ENCODE results near the gene BICD1. TPM values are rescaled to one million over a fixed set of nuclear protein-coding genes. Genes with fewer than 3 reads are reported as not detected.

BICD1 gene
- total and polyA plus RNA-seq, 4 donors = 6.1 to 22.9 (median 12.8) TPM

DNA sequence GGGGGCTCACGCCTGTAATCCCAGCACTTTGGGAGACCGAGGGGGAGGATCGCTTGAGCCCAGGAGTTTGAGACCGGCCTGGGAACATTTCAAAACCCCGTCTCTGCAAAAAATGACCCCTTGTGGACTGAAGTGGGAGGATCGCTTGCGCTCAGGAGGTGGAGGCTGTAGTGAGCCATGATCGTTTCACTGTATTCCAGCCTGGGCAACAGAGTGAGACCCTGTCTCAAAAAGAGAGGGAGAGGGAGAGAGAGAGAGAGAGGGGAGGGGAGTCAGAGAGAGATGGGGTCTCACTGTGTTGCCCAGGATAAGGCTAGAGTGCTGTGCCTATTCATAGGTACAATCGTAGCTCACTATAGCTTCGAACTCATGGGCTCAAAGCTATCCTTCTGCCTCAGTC lies 295.5 kb downstream of the BICD1 start:
- H3K27ac ChIP-seq (ENCODE audit: low read depth in 1 of 2, low read length in 1 of 2) = no peak overlapping the region
- no peak for DNase-seq
- TF ChIP-seq, protein P1, sequence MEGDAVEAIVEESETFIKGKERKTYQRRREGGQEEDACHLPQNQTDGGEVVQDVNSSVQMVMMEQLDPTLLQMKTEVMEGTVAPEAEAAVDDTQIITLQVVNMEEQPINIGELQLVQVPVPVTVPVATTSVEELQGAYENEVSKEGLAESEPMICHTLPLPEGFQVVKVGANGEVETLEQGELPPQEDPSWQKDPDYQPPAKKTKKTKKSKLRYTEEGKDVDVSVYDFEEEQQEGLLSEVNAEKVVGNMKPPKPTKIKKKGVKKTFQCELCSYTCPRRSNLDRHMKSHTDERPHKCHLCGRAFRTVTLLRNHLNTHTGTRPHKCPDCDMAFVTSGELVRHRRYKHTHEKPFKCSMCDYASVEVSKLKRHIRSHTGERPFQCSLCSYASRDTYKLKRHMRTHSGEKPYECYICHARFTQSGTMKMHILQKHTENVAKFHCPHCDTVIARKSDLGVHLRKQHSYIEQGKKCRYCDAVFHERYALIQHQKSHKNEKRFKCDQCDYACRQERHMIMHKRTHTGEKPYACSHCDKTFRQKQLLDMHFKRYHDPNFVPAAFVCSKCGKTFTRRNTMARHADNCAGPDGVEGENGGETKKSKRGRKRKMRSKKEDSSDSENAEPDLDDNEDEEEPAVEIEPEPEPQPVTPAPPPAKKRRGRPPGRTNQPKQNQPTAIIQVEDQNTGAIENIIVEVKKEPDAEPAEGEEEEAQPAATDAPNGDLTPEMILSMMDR (IDR thresholded peaks at IDR 0.05; ENCODE audit: control extremely low read depth, extremely low read depth) = no peak
- H3K9ac ChIP-seq (ENCODE audit: insufficient read depth in 1 of 2, low read length in 2 of 2) = no peak overlapping the region
- no peak overlapping the region for H3K4me3 ChIP-seq
- WGBS, 2 donors = 96% methylated on average over 10 of the region's 10 CpGs
- H3K9me3 ChIP-seq (ENCODE audit: control insufficient read depth in 4 of 4, insufficient read depth in 3 of 4, low read length in 3 of 4) = no peaks in the 10 kb centered on the region
- peaks cover 0 to 16% (median 9%) of the 10 kb centered on the region in 3 donors for H3K27me3 ChIP-seq (ENCODE audit: control insufficient read depth in 3 of 3, insufficient read depth in 3 of 3, low read length in 2 of 3)
- H3K4me1 ChIP-seq (ENCODE audit: control insufficient read depth in 5 of 5, insufficient read depth in 5 of 5, low read length in 5 of 5) = peaks cover 0 to 8% (median 0%) of the 10 kb centered on the region in 5 donors
- ATAC-seq (ENCODE audit: insufficient read depth, low FRiP score) = no peak
- H3K36me3 ChIP-seq (ENCODE audit: control insufficient read depth in 4 of 4, insufficient read depth in 4 of 4, low read length in 4 of 4) = no peaks in the 10 kb centered on the region

DNA sequence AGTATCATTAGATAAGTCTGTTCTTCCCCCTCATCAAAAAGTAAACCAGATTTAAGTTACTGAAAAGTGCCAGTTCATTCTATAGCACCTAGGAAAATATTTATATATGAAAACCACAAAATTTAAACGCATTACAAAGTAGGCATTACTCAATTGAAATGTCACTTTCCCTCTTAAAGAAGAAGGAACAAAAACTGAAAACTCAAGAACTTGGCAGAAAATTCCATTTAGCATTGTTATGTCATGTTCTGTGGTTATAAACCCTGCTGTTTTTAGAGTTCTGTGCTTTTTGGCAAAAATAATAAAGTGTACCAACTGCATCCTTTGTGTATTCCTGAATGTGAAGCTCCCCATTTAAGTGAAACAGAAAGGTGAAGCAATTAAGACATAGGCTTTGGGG lies 296.3 kb downstream of the BICD1 start:
- DNase-seq = no peak

DNA sequence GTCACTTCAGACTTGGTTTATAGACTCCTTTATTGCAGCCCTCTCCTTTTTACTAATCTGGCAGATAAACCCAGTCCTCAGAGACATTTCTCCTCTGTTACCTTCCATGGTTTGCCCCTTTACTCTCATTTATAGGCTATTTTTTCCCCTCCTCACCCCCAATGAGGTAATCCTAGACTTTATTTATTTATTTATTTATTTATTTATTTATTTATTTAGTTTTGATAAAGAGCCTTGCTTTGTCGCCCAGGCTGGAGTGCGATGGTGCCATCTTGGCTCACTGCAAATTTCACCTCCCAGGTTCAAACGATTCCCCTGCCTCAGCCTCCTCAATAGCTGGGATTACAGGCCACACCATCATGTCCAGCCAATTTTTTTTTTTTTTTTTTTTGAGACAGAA lies 301.1 kb downstream of the BICD1 start:
- no peak for ATAC-seq (ENCODE audit: insufficient read depth, low FRiP score)
- no peak overlapping the region for H3K27ac ChIP-seq (ENCODE audit: low read depth in 1 of 2, low read length in 1 of 2)
- H3K4me3 ChIP-seq = no peak overlapping the region
- H3K27me3 ChIP-seq (ENCODE audit: control insufficient read depth in 3 of 3, insufficient read depth in 3 of 3, low read length in 2 of 3) = no peaks in the 10 kb centered on the region
- H3K4me1 ChIP-seq (ENCODE audit: control insufficient read depth in 5 of 5, insufficient read depth in 5 of 5, low read length in 5 of 5) = no peaks in the 10 kb centered on the region
- TF ChIP-seq, protein P1 (IDR thresholded peaks at IDR 0.05; ENCODE audit: control extremely low read depth, extremely low read depth) = no peak
- no peaks in the 10 kb centered on the region for H3K36me3 ChIP-seq (ENCODE audit: control insufficient read depth in 4 of 4, insufficient read depth in 4 of 4, low read length in 4 of 4)
- DNase-seq = no peak
- H3K9ac ChIP-seq (ENCODE audit: insufficient read depth in 1 of 2, low read length in 2 of 2) = no peak overlapping the region
- 90 to 100% methylated on average over 3 of the region's 3 CpGs for WGBS, 2 donors
- H3K9me3 ChIP-seq (ENCODE audit: control insufficient read depth in 4 of 4, insufficient read depth in 3 of 4, low read length in 3 of 4) = no peaks in the 10 kb centered on the region

More for the DNA sequence above, 296.3 kb downstream of the BICD1 start:
- ATAC-seq (ENCODE audit: insufficient read depth, low FRiP score) = no peak
- Histone ChIP-seq H3K4me1 (ENCODE audit: control insufficient read depth in 5 of 5, insufficient read depth in 5 of 5, low read length in 5 of 5) (peaks cover 0 to 8% (median 0%) of the 10 kb centered on the region in 5 donors), H3K9ac (ENCODE audit: insufficient read depth in 1 of 2, low read length in 2 of 2) (no peak overlapping the region), H3K27me3 (ENCODE audit: control insufficient read depth in 3 of 3, insufficient read depth in 3 of 3, low read length in 2 of 3) (peaks cover 0 to 16% (median 9%) of the 10 kb centered on the region in 3 donors), H3K27ac (ENCODE audit: low read depth in 1 of 2, low read length in 1 of 2) (no peak overlapping the region), H3K36me3 (ENCODE audit: control insufficient read depth in 4 of 4, insufficient read depth in 4 of 4, low read length in 4 of 4) (no peaks in the 10 kb centered on the region), H3K4me3 (no peak overlapping the region), H3K9me3 (ENCODE audit: control insufficient read depth in 4 of 4, insufficient read depth in 3 of 4, low read length in 3 of 4) (no peaks in the 10 kb centered on the region)
- TF ChIP-seq, protein P1 (IDR thresholded peaks at IDR 0.05; ENCODE audit: control extremely low read depth, extremely low read depth) = no peak
- 12 to 23% methylated on average over 1 of the region's 1 CpG for WGBS, 2 donors

DNA sequence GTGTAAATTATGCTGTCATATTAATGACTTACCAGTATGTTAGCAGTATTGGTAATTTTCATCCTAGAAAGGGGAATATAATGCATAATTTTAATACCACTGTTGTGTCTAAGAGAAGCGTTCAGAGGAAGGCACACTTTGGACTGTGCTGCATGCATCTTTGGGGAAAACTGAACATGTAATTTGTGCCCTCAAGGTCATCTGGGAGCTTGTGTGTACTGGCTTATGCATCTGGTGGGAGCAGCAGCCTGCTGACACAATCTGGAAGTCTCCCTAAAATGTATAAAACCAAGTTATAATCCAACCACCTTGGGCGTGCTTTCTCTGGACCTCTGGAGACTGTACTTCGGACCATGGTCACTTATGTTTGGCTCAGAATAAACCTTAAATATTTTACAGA lies 306.8 kb downstream of the BICD1 start:
- DNase-seq (no peak), ATAC-seq (ENCODE audit: insufficient read depth, low FRiP score) (no peak)
- no peaks in the 10 kb centered on the region for H3K27me3 ChIP-seq (ENCODE audit: control insufficient read depth in 3 of 3, insufficient read depth in 3 of 3, low read length in 2 of 3)
- WGBS, 2 donors = 90 to 96% methylated on average over 3 of the region's 3 CpGs
- TF ChIP-seq, protein P1 (IDR thresholded peaks at IDR 0.05; ENCODE audit: control extremely low read depth, extremely low read depth) = no peak
- H3K4me3 ChIP-seq = no peak overlapping the region
- no peaks in the 10 kb centered on the region for H3K9me3 ChIP-seq (ENCODE audit: control insufficient read depth in 4 of 4, insufficient read depth in 3 of 4, low read length in 3 of 4)
- peaks cover 0 to 3% (median 0%) of the 10 kb centered on the region in 5 donors for H3K4me1 ChIP-seq (ENCODE audit: control insufficient read depth in 5 of 5, insufficient read depth in 5 of 5, low read length in 5 of 5)
- H3K27ac ChIP-seq (ENCODE audit: low read depth in 1 of 2, low read length in 1 of 2) = no peak overlapping the region
- H3K36me3 ChIP-seq (ENCODE audit: control insufficient read depth in 4 of 4, insufficient read depth in 4 of 4, low read length in 4 of 4) = no peaks in the 10 kb centered on the region
- H3K9ac ChIP-seq (ENCODE audit: insufficient read depth in 1 of 2, low read length in 2 of 2) = no peak overlapping the region

Data from lung (tissue), 12 donors.